Vagina (tissue), 2 donors: ENCODE data around the gene ELOVL6.

Source experiments
- CTCF ChIP-seq, 3 experiments: fragments of 450-650 bp in 2 of 3; fragments of 200-600 bp in 1 of 3; sonication (generic) in 1 of 3; IDR thresholded peaks; one replicate each; pipeline ENCODE4 v1.5.1; 2017 to 2019; ENCODE audit warnings: antibody characterized with exemption in 3 of 3, mild to moderate bottlenecking in 2 of 3, moderate library complexity in 2 of 3
- POLR2AphosphoS5 ChIP-seq, 2 donors: sonication (generic); formaldehyde crosslinking; IDR thresholded peaks; one replicate each; pipeline ENCODE4 v1.9.0; 2017; ENCODE audit warnings: antibody characterized with exemption in 2 of 2, mild to moderate bottlenecking in 2 of 2, low read depth in 1 of 2; ENCODE audit not compliant: insufficient read depth in 1 of 2

DNA sequence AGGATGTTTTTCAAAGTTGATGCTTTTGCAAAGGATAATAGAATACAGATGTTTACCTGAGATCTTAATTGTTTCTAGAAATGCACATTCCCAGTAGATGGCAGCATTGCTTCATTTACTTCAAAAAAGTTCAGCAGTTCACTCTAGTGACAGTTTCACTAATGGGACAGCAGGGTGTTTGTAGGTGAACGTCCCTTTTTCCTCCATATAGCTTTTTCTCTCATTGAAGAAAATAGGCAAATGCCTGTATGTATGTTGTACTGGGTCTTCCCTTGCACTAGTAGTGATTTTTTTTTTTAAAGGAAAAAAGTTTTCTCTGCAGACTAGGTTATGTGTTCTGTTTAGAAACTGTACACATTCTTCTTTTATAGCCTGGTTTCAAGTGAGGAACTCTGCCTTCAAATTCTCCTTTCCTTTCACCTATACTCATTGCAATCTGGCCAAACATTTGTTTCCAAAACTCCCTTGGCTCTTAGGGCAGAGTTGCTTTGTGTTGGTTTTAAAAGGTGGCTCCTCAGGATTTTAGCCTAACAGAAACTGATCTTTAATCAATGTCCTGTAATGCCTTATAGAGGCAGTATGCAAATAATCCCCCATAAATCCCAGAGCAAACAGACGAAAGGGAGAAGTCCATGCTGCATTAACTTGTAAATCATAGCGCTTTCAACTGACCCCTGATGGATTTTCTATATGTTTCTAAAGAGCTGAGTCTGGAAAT is 199.4 kb downstream of the ELOVL6 start:
- TF ChIP-seq CTCF (IDR thresholded peaks at IDR 0.05) (peak; percentile 47 to 60 (median 57)), POLR2AphosphoS5 (IDR thresholded peaks at IDR 0.05; ENCODE audit: insufficient read depth in 1 of 2, low read depth in 1 of 2) (peak in 1 of 2 donors; percentile 30)
